HG03575 (cell line): Measurements from ENCODE around the gene GRIK5.
"Not testable (repeated sequence)": the region's sequence is repeated elsewhere in the genome, so short reads cannot be mapped to it uniquely, and the experiment has no call there.

ENCODE experiments used
- ATAC-seq: cut with Tn5 transposase; IDR thresholded peaks from one replicate; pipeline ENCODE4 v1.9.1; 2021; ENCODE audit not compliant: unreplicated experiment, insufficient number of reproducible peaks, low FRiP score; ENCODE audit errors: extremely low read depth

GRIK5 gene

GRCh38 chr19:41997121-41997850, 72.7 kb downstream of the GRIK5 start:
- no peak for ATAC-seq

DNA sequence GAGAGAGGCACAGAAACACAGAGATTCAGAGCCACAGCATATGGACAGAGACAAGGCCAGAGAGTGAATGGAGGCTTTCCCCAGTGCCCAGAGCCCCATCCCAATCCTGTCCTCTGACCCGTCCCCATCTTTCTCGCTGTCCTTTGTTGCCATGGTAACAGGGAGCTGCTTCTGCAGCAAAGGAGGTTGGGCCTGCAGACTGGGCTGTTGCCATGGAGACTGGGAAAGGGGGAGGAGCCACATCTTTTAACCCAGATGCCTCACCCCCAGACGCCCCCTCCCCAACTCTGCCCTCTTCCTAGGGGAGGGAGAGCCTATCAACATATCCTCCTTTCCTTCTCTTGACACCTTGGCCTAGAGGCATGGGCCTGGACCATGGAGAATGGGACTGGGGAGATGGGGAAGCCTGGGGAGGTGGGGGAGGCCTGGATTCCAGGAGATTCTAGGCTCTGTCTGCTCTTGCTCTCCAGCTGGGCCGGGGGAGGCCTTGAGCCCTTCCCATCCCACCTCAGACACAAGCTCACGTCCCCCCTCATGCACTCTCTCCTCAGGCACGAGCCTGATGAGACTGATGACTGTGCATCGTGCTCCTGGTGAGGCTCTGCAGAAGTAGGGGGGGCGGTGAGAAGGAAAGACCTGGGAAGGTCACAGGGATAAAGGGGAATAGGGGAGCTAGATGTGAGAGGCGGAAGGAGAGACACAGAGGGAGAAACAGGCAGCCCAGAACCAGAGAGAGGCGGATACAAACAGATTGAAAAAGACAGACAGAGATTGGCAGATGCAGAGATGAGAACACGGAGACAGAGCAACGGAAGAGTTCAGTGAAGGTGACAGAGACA, 73.8 kb downstream of the GRIK5 start:
- no peak for ATAC-seq

DNA sequence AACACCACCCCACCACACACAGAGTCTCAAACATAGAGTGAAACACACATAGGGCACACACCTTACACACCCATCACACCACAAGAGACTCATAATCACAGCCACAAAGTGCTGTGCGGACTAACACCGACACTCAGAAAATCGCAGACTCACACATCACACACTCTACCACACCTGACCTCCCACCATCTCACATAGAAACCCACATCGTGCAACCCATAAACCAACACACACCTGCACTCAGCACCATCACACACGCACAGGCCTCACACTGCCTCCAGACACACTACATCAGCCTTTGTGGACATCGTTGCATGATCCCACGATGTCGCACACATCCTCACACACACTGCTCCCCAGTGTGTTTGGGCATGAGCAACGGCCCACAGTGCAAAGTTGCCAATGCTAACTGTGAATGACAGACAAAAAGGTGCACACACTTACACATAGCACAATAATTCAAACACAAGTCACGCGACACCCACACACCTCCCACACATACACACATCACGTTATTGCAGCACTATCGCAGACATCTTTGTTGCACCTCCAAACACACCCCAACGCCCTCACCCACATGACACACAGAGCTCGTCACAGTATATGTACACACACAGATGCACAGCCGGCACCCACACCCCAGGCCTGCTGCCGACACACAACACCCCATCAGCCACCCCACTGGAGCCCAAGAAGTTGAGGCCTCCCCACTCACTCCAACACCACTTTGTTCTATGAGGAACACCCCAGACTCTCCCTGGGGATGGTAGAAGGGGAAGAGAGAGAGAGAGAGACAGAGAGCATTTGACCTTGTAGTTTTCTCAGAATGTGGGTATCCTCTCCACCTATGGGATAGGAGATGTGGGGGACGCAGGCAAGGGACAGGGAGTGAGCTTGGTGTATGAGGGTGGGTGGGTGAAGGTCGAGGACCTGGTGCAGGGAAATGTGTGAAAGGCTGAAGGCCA, 74.7 kb downstream of the GRIK5 start:
- ATAC-seq: no peak

- ATAC-seq: no peak
Observed at GRCh38 chr19:41994521-41994971, 75.5 kb downstream of the GRIK5 start.

DNA sequence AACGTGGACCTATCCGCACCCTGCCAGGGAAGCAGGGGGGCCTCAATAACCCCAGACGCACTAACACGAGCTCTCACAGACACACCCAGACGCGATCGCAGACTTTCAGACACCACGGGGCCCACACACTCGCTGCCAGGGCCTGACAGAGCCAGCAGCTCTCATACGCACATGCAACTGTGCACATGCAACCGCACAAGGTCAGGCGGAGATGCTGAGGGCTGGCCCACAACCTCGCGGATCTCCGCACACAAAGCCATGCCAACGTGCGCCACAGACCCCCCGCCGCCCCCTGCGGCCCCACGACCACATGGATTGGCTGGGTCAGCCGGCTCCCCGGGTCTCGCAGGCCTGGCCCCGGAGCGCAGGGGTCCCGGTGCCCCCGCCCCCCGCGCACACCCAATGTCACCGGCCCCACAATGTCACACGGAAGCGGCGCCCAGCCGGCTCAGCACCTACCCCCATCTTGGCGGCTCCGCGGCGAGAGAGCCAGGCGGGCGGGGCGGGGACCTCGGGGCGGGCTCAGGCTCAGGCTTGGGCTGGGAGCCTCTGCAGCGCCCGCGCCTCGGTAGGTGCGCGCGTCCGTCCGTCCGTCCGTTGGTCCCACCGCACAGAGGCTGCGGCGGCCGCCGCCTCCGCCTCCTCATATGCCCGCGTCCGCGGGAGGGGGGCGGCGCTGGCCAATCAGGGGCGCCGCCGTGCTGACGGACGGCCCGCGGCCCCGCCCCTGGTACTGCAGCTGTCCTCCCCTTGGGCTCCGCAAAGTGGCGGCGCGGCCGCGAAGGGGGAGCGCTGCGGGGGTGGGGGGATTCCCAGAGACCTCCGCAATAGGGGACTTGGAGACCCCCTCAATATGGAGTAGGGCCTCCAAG, 76.2 kb downstream of the GRIK5 start, which contains the start of gene ATP1A3:
TSS of gene ATP1A3 (minus strand) at position 619 of the 872 bp plus-strand sequence. CDS start at position 465, 154 bp downstream.
- no peak for ATAC-seq

DNA sequence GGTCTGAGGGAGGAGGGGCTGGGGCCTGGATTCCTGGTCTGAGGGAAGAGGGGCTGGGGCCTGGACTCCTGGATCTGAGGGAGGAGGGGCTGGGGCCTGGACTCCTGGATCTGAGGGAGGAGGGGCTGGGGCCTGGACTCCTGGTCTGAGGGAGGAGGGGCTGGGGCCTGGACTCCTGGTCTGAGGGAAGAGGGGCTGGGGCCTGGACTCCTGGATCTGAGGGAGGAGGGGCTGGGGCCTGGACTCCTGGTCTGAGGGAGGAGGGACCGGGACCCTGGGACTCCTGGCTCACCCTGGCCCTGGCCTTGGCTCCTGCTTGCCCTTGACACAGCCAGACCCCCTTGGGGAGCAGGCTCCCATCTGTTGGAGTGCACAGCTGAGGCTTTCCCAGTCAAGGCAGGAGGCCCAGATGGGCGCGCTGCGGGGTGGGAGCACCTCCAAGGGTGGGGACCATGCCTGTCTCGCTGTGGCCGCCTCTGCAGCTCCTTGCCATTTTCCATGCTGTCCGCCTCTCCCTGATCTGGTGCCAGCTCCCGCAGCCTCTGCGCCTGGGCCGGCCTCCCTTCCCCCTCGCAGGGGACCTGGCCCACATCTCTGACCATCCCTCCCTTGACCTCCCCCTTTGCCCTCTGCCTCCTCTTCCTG, 78.0 kb downstream of the GRIK5 start:
- ATAC-seq: not testable (repeated sequence)

DNA sequence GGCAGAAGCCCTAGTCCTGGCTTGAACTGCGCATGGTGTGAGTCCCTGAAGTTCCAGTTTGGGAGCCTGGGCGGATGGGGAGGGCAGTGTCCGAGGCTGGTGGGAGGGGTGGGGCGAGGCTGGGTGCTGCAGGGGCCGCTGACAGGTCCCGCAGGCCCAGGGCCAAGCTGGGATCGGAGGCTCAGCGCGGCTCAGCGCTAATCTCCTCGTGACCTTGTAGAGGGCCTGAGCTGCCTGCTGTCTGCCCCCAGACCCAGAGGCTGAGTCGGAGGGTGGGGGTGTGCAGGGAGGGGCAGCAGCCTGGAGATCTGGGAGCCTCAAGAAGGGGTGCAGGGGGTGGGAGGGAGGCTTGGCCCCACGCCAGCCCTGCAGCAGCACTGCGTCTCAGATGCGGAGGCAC, 79.0 kb downstream of the GRIK5 start:
- ATAC-seq: no peak

DNA sequence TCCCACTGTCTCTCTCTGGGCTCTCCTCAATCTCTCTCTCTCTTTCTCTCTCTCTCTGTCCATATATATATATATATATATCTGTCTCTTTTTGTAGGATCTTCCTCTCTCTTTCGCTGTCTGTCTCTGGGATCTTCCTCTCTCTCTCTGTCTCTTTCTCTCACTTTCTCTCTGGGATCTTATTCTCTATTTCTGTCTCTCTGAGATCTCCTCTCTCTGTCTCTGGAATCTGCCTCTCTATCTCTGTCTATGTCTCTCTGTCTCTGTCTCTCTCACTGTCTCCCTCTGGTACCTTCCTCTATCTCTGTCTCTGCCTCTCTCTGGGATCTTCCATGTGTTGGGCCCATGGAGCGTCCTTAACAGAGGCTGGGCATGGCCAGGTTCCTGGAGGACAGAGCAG, 79.4 kb downstream of the GRIK5 start:
- no peak for ATAC-seq

DNA sequence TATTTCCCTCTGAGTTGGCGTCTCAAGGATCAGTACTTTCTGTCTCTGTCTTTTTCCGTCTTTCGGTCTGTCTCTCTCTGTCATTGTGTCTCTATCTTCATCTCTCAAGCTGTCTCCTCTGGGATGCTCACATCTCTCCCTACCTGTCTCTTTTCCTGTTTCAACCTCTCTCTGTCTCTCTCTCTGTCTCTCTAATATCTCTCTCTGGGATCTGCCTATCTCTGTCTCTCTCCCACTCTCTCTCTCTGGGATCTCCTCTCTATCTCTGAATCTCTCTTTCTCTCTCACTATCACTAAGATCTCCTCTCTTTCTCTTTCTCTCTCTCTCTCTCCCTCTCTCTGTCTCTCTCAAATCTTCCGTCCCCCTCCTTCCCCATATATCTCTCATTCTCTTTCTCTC, 80.0 kb downstream of the GRIK5 start:
- ATAC-seq: no peak

GRCh38 chr19:41988947-41989346, 81.1 kb downstream of the GRIK5 start:
- ATAC-seq: no peak

DNA sequence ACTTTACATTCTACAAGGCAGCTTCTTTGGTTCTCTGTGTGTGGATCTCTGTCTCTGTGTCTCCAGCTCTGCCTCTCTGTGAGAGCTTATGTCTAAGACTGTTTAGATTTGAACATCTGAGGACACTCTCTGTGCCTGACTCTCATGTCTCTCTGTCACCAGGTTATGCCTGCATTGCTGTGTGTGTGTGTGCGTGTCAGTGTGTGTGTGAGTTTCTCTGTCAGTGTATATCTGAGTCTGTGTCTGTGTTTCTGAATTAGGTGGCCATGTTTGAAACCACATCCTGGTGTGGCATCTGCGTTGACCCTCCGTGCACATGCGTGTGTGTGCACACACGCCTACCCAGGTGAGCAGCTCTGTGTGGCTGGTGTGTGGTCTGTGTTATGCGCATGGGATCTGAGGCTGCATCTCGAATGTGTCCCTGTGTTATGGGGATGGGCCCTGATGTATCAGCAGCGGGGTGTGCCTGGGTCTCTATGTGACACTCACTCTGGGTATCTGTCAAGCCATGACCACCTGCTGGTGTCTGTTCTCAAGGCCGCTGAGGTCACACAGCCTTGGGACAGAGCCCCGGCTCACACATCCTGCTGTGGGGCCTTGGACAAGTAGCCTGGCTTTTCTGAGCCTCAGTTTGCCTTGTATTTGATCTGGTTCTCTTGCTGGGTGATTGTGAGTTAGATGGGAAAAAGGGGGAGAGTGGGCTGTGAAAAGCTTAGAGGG, 82.7 kb downstream of the GRIK5 start:
- ATAC-seq: no peak

- ATAC-seq: no peak
Observed at GRCh38 chr19:41984961-41985360, 85.0 kb downstream of the GRIK5 start.

GRCh38 chr19:41981724-41982123, 88.3 kb downstream of the GRIK5 start:
- ATAC-seq: no peak

GRCh38 chr19:41978470-41978869, 91.5 kb downstream of the GRIK5 start:
- no peak for ATAC-seq

DNA sequence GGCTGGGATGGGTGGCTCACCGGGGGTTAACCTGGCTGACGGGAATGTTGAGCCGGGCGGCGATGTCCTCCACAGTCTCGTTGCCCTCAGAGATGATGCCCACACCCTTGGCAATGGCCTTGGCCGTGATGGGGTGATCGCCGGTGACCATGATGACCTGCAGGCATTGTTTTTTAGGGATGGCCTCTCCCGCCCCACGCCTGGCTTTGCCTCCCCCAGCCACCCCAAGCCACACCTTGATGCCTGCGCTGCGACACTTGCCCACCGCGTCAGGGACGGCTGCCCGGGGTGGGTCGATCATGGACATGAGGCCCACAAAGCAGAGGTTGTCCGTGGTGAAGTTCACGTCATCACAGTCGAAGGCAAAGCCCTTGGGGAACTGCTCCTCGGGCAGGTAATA, 92.1 kb downstream of the GRIK5 start:
- ATAC-seq: no peak

DNA sequence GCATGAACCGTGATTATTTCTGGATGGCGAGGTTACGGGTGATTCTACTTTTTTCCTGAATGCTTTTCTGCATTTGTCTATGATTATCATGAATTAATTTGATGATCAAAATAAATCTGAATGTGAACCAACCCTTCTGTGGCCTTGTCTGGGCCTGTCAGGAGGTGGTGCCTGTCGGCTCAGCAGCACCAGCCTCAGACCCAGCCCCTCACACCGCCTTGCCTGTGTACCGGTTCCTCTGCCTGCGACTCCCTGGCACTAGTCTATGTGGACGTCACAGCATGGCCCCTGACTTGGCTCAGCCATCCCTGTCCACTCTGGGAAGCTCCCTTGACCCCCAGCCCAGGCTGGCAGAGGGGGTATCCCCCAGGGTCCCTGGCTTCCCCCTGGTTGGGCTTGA, 95.4 kb downstream of the GRIK5 start:
- no peak for ATAC-seq

- ATAC-seq: no peak
Observed at GRCh38 chr19:41971363-41971762, 98.6 kb downstream of the GRIK5 start.
